H1 (cell line): ENCODE data around the gene BNC2. TPM values are rescaled to one million over a fixed set of nuclear protein-coding genes. Genes with fewer than 3 reads are reported as not detected.

Source experiments
- CTCF ChIA-PET: fragments of 300-600 bp; sonication (Branson Sonifier 250); formaldehyde crosslinking; loops from one replicate; lab custom pipeline; 2021; ENCODE audit not compliant: partially characterized antibody; lab: Charles Lee
- POLR2A ChIA-PET: fragments of 300-600 bp; sonication (Branson Sonifier 250); formaldehyde crosslinking; loops from one replicate; lab custom pipeline; 2021; ENCODE audit warnings: inconsistent platforms; ENCODE audit not compliant: partially characterized antibody; lab: Charles Lee
- DNase-seq, 2 experiments: peaks; one replicate each; pipeline versions ENCODE4 v3.0.0 to v3.0.0-alpha.2; 2010 to 2022; ENCODE audit warnings: low spot score in 2 of 2, low read depth in 1 of 2, mixed read lengths in 1 of 2
- FAIRE-seq: peaks from 2 replicates; lab custom pipeline; 2011; peaks lifted over from hg19 to GRCh38; lab: Jason Lieb, UNC
- H2AFZ ChIP-seq: 2 replicates; pipeline ENCODE4 v1.8.1; 2012; ENCODE audit warnings: low read length, inconsistent platforms
- H2AK5ac ChIP-seq: 2 replicates; pipeline ENCODE4 v1.6.1; 2013; ENCODE audit warnings: low read depth, low read length
- H2BK120ac ChIP-seq: replicated peaks from 2 replicates; pipeline ENCODE3; 2013; ENCODE audit warnings: low read depth, low read length, inconsistent platforms
- H2BK12ac ChIP-seq: 2 replicates; pipeline ENCODE4 v1.6.1; 2013; ENCODE audit warnings: low read depth, low read length
- H2BK15ac ChIP-seq: 2 replicates; pipeline ENCODE4 v1.6.1; 2013; ENCODE audit warnings: low read length
- H2BK20ac ChIP-seq: 2 replicates; pipeline ENCODE4 v1.6.1; 2013; ENCODE audit warnings: low read length
- H2BK5ac ChIP-seq: 2 replicates; pipeline ENCODE4 v1.6.1; 2013; ENCODE audit warnings: low read depth, low read length
- H3K14ac ChIP-seq: 2 replicates; pipeline ENCODE4 v1.6.1; 2013; ENCODE audit warnings: inconsistent platforms; ENCODE audit not compliant: insufficient read length
- H3K18ac ChIP-seq: 2 replicates; pipeline ENCODE4 v1.6.1; 2013; ENCODE audit warnings: low read length; ENCODE audit errors: extremely low read depth
- H3K23ac ChIP-seq: 2 replicates; pipeline ENCODE4 v1.6.1; 2013; ENCODE audit warnings: inconsistent platforms; ENCODE audit not compliant: insufficient read length
- H3K23me2 ChIP-seq: 2 replicates; pipeline ENCODE4 v1.6.1; 2013; ENCODE audit warnings: low read depth, low read length
- H3K27ac ChIP-seq: 2 replicates; pipeline ENCODE4 v1.6.1; 2011; ENCODE audit warnings: low read depth, low read length, inconsistent platforms
- H3K27me3 ChIP-seq, 4 experiments: replicated peaks in 1 of 4; 1 replicate in 1 of 4; 2 replicates in 3 of 4; pipeline versions ENCODE4 v1.6.1 to v1.8.1; 2011 to 2013; ENCODE audit warnings: low read length in 3 of 4, mild to moderate bottlenecking in 3 of 4, inconsistent platforms in 2 of 4, mixed read lengths in 2 of 4, moderate library complexity in 1 of 4; ENCODE audit not compliant: control insufficient read depth in 3 of 4, insufficient read depth in 3 of 4; ENCODE audit errors: extremely low read depth in 1 of 4
- H3K36me3 ChIP-seq, 4 experiments: 2 replicates each; pipeline versions ENCODE4 v1.6.1 to v1.8.1; 2011 to 2013; ENCODE audit warnings: mild to moderate bottlenecking in 4 of 4, low read length in 3 of 4, moderate library complexity in 2 of 4, control low read depth in 1 of 4, inconsistent platforms in 1 of 4; ENCODE audit not compliant: insufficient read depth in 4 of 4, control insufficient read depth in 2 of 4
- H3K4ac ChIP-seq: replicated peaks from 2 replicates; pipeline ENCODE3; 2013; ENCODE audit warnings: low read length, low read depth, mixed read lengths, inconsistent platforms; ENCODE audit not compliant: insufficient read length
- H3K4me1 ChIP-seq, 4 experiments: replicated peaks in 1 of 4; 1 replicate in 1 of 4; 2 replicates in 3 of 4; pipeline versions ENCODE4 v1.6.1 to v1.8.1; 2011 to 2013; ENCODE audit warnings: low read length in 3 of 4, inconsistent platforms in 2 of 4, mixed read lengths in 1 of 4; ENCODE audit not compliant: insufficient read depth in 4 of 4, control insufficient read depth in 3 of 4
- H3K4me2 ChIP-seq, 2 experiments: 2 replicates each; pipeline versions ENCODE4 v1.6.1 to v1.8.1; 2011 to 2013; ENCODE audit warnings: low read depth in 2 of 2, low read length in 2 of 2, control low read depth in 1 of 2, inconsistent platforms in 1 of 2, mild to moderate bottlenecking in 1 of 2; ENCODE audit not compliant: insufficient read depth in 1 of 2
- H3K4me3 ChIP-seq, 4 experiments: fragments of 200-600, 300-600 bp in 1 of 4; sonication (generic), shearing (Covaris generic), sonication (Bioruptor Twin) in 1 of 4; 2 replicates each; pipeline versions ENCODE4 v1.5.1 to v1.8.1; 2011 to 2016; ENCODE audit warnings: low read length in 4 of 4, low read depth in 3 of 4, control low read depth in 2 of 4, inconsistent platforms in 2 of 4, mild to moderate bottlenecking in 2 of 4, mixed read lengths in 1 of 4, moderate library complexity in 1 of 4; ENCODE audit not compliant: insufficient read depth in 2 of 4; ENCODE audit errors: extremely low read depth in 1 of 4
- H3K56ac ChIP-seq: replicated peaks from 2 replicates; pipeline ENCODE3; 2013; ENCODE audit warnings: low read depth, mild to moderate bottlenecking, mixed read lengths, low read length, inconsistent platforms; ENCODE audit not compliant: insufficient read length
- H3K79me1 ChIP-seq: 2 replicates; pipeline ENCODE4 v1.6.1; 2013; ENCODE audit warnings: low read depth, low read length, control low read depth
- H3K79me2 ChIP-seq, 2 experiments: 2 replicates each; pipeline versions ENCODE4 v1.6.1 to v1.8.1; 2012 to 2013; ENCODE audit warnings: low read length in 2 of 2, mild to moderate bottlenecking in 2 of 2, inconsistent platforms in 1 of 2; ENCODE audit not compliant: insufficient read depth in 2 of 2, control insufficient read depth in 1 of 2
- H3K9ac ChIP-seq, 4 experiments: replicated peaks in 1 of 4; 1 replicate in 1 of 4; 2 replicates in 3 of 4; pipeline versions ENCODE4 v1.6.1 to v1.8.1; 2011 to 2013; ENCODE audit warnings: low read depth in 3 of 4, low read length in 3 of 4, control low read depth in 2 of 4, mild to moderate bottlenecking in 2 of 4, moderate library complexity in 2 of 4, inconsistent platforms in 1 of 4; ENCODE audit errors: extremely low read depth in 1 of 4
- H3K9me3 ChIP-seq, 2 experiments: 2 replicates each; pipeline versions ENCODE4 v1.6.1 to v1.8.1; 2012 to 2013; ENCODE audit warnings: mild to moderate bottlenecking in 2 of 2, moderate library complexity in 2 of 2, control low read depth in 1 of 2, inconsistent platforms in 1 of 2, low read depth in 1 of 2, low read length in 1 of 2, mixed read lengths in 1 of 2; ENCODE audit not compliant: insufficient read depth in 2 of 2
- H4K20me1 ChIP-seq, 2 experiments: replicated peaks in 1 of 2; 2 replicates each; pipeline versions ENCODE3 to v1.8.1; 2011 to 2013; ENCODE audit warnings: inconsistent platforms in 2 of 2, low read length in 2 of 2, mild to moderate bottlenecking in 1 of 2; ENCODE audit not compliant: insufficient read depth in 2 of 2, control insufficient read depth in 1 of 2
- H4K5ac ChIP-seq: 2 replicates; pipeline ENCODE4 v1.6.1; 2013; ENCODE audit warnings: low read length, low read depth, mixed read lengths, inconsistent platforms; ENCODE audit not compliant: insufficient read length
- H4K8ac ChIP-seq: 2 replicates; pipeline ENCODE4 v1.8.0; 2013; ENCODE audit warnings: mild to moderate bottlenecking, moderate library complexity, low read length, inconsistent platforms; ENCODE audit not compliant: insufficient read depth; ENCODE audit errors: extremely low read depth
- H4K91ac ChIP-seq: replicated peaks from 2 replicates; pipeline ENCODE3; 2013; ENCODE audit warnings: low read length, mixed read lengths, inconsistent platforms; ENCODE audit not compliant: insufficient read length
- MAFK ChIP-seq: IDR thresholded peaks from 2 replicates; pipeline ENCODE4 v1.6.1; 2012; ENCODE audit warnings: low read depth, mild to moderate bottlenecking, improper control_type of control experiment, low read length
- TEAD4 ChIP-seq: IDR thresholded peaks from 2 replicates; pipeline ENCODE4 v1.6.1; 2012; ENCODE audit warnings: low read depth, low read length, inconsistent platforms, mixed read lengths
- WGBS, 2 experiments: shearing (Covaris generic) in 1 of 2; methylation state at CpG; one replicate each; pipeline versions ENCODE4 v1.1.6 to v1.1.7; 2013 to 2015; ENCODE audit warnings: low lambda C conversion rate in 2 of 2, mixed read lengths in 2 of 2, inconsistent platforms in 1 of 2, low coverage in 1 of 2, missing lambda C conversion rate in 1 of 2; ENCODE audit not compliant: insufficient replicate concordance in 2 of 2, insufficient coverage in 1 of 2, insufficient read length in 1 of 2; ENCODE audit errors: extremely low coverage in 1 of 2, missing lambda C conversion rate in 1 of 2; 5-methylcytosine and 5-hydroxymethylcytosine counted together
- polyA plus RNA-seq, 7 experiments: library from polyadenylated mRNA; depleted of rRNA in 3 of 7; stranded (reverse) in 5 of 7; unstranded in 2 of 7; fragments of >200 nt in 5 of 7; fragments of 200-250 nt in 2 of 7; gene quantifications; 1 replicate in 5 of 7; 2 replicates in 1 of 7; 4 replicates in 1 of 7; pipeline versions ENCODE4 v1.2.1 to v1.2.3, GENCODE V29; 2011 to 2013; ENCODE audit warnings: missing spikeins in 2 of 7, mixed read lengths in 2 of 7
- total RNA-seq: library from RNA; stranded (reverse); fragmentation: NEBNext Ultra II Directional; extraction: Animal tissue kit (Norgen Biotek cat#: 25700); gene quantifications from 2 replicates; pipeline ENCODE4 v1.2.1, GENCODE V29; 2021

BNC2 gene
- total and polyA plus RNA-seq, 2 of the 8 experiments (the other 6 are each of a cell fraction or from before 2014, with no cell fraction given) = 16.0 to 26.8 TPM

GRCh38 chr9:16593746-16594145 is 276.7 kb downstream of the BNC2 start:
- no peak overlapping the region for H3K27ac ChIP-seq
- no peak overlapping the region for H2BK5ac ChIP-seq
- H3K18ac ChIP-seq = no peak overlapping the region
- H3K4me2 ChIP-seq = no peak overlapping the region
- FAIRE-seq (no peak), DNase-seq (no peak)
- no peak overlapping the region for H2BK20ac ChIP-seq
- H3K14ac ChIP-seq = no peak overlapping the region
- peaks cover 0 to 8% of the 10 kb centered on the region in 2 experiments; a peak in 1 of 4 replicates for H3K79me2 ChIP-seq
- H4K20me1 ChIP-seq = no peaks in the 10 kb centered on the region
- 86% methylated on average over 1 of the region's 1 CpG; no CpG with 5 or more reads in 1 of the 2 experiments for WGBS, 2 experiments
- no peak overlapping the region for H3K4me3 ChIP-seq
- no peak overlapping the region for H2BK120ac ChIP-seq
- H3K4me1 ChIP-seq = no peaks in the 10 kb centered on the region
- no peak overlapping the region for H2AK5ac ChIP-seq
- no peaks in the 10 kb centered on the region for H3K36me3 ChIP-seq
- H3K56ac ChIP-seq = no peak overlapping the region
- no peaks in the 10 kb centered on the region; the same call in 1 of the 2 replicates for H3K23me2 ChIP-seq
- no peak overlapping the region for H2BK12ac ChIP-seq
- no peak overlapping the region for H3K9ac ChIP-seq
- TF ChIP-seq MAFK (peak; percentile 62; the same call in 1 of the 2 replicates), TEAD4 (no peak)
- TF ChIP-seq, all 59 proteins: peak for 1
- CTCF ChIA-PET = no interaction called here
- Histone ChIP-seq H4K5ac (no peak overlapping the region), H3K4ac (no peak overlapping the region), H3K9me3 (no peaks in the 10 kb centered on the region), H4K8ac (no peak overlapping the region), H2AFZ (no peak overlapping the region), H2BK15ac (no peak overlapping the region), H3K79me1 (no peaks in the 10 kb centered on the region), H4K91ac (no peak overlapping the region), H3K27me3 (no peaks in the 10 kb centered on the region), H3K23ac (no peak overlapping the region)
- POLR2A ChIA-PET = no interaction called here
